ENCODE data around the gene MAP2K1.
"Not testable (repeated sequence)": the region's sequence is repeated elsewhere in the genome, so short reads cannot be mapped to it uniquely, and the experiment has no call there.

The MAP2K1 gene

DNA sequence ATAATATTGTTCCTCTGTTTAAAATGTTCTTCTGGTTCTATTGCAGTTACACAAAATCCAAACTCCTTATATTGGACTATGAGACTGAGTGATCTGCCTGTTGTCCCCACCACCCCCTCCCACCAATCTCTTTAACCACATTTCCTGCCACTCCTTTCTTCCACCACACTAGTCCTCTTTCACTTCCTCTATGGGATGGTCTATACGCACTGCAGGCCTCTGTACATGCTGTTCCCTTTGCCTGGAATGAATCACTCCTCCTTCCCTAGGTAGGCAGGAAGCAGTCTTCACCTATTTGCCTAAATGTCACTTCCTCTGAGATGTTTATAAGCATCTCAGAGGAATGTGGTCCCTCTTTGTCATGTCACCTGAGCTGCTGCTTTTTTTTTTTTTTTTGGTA is 4.0 kb downstream of the MAP2K1 start:
- TF ChIP-seq, protein P1, sequence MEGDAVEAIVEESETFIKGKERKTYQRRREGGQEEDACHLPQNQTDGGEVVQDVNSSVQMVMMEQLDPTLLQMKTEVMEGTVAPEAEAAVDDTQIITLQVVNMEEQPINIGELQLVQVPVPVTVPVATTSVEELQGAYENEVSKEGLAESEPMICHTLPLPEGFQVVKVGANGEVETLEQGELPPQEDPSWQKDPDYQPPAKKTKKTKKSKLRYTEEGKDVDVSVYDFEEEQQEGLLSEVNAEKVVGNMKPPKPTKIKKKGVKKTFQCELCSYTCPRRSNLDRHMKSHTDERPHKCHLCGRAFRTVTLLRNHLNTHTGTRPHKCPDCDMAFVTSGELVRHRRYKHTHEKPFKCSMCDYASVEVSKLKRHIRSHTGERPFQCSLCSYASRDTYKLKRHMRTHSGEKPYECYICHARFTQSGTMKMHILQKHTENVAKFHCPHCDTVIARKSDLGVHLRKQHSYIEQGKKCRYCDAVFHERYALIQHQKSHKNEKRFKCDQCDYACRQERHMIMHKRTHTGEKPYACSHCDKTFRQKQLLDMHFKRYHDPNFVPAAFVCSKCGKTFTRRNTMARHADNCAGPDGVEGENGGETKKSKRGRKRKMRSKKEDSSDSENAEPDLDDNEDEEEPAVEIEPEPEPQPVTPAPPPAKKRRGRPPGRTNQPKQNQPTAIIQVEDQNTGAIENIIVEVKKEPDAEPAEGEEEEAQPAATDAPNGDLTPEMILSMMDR (IDR thresholded peaks at IDR 0.05; ENCODE audit: low read depth, low read length): no peak
- DNase-seq: no peak
- H3K4me3 ChIP-seq (ENCODE audit: low read depth, low read length): no peak overlapping the region
- no peaks in the 10 kb centered on the region; the same call in none of the 2 replicates for H3K36me3 ChIP-seq
- H3K27me3 ChIP-seq (ENCODE audit: insufficient read depth, low read depth, severe bottlenecking): no peaks in the 10 kb centered on the region
- no peak overlapping the region for H3K27ac ChIP-seq
- H3K9me3 ChIP-seq (ENCODE audit: severe bottlenecking): no peaks in the 10 kb centered on the region

DNA sequence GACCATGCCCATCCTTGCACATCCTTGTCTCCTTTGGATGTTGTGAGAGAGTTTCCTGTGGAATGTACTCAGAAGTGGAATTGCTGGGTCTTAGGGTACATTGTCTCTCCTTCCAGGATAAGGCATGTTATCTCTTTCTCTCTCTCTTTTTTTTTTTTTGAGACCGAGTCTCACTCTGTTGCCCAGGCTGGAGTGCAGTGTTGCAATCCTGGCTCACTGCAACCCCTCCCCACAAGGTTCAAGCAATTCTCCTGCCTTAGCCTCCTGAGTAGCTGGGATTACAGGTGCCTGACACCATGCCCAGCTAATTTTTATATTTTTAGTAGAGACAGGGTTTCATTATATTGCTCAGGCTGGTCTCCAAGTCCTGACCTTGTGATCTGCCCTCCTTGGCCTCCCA is 6.3 kb downstream of the MAP2K1 start:
- H3K4me3 ChIP-seq (ENCODE audit: low read depth, low read length); H3K27ac ChIP-seq; H3K36me3 ChIP-seq; H3K27me3 ChIP-seq (ENCODE audit: insufficient read depth, low read depth, severe bottlenecking); DNase-seq; H3K9me3 ChIP-seq (ENCODE audit: severe bottlenecking): not testable (repeated sequence)

DNA sequence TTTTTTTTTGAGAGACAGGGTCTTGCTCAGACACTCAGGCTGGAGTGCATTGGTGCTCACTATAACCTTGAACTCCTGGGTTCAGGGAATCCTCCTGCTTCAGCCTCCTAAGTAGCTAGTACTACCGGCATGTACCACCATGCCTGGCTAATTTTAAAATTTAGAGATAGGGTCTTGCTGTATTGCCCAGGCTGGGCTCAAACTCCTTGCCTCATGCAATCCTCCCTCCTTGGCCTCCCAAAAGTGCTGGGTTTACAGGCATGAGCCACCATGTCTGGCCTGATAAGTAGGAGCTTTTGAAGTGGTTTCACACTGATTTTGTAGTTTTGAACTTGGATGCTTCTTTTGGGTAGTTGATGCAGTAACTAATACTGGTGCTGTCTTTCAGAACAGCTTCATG is 7.8 kb downstream of the MAP2K1 start:
- no peak overlapping the region for H3K27ac ChIP-seq
- no peak for DNase-seq
- no peaks in the 10 kb centered on the region for H3K27me3 ChIP-seq (ENCODE audit: insufficient read depth, low read depth, severe bottlenecking)
- no peak overlapping the region for H3K4me3 ChIP-seq (ENCODE audit: low read depth, low read length)
- TF ChIP-seq, protein P1 (IDR thresholded peaks at IDR 0.05; ENCODE audit: low read depth, low read length): no peak
- H3K9me3 ChIP-seq (ENCODE audit: severe bottlenecking): no peaks in the 10 kb centered on the region
- H3K36me3 ChIP-seq: no peaks in the 10 kb centered on the region; the same call in 1 of the 2 replicates

DNA sequence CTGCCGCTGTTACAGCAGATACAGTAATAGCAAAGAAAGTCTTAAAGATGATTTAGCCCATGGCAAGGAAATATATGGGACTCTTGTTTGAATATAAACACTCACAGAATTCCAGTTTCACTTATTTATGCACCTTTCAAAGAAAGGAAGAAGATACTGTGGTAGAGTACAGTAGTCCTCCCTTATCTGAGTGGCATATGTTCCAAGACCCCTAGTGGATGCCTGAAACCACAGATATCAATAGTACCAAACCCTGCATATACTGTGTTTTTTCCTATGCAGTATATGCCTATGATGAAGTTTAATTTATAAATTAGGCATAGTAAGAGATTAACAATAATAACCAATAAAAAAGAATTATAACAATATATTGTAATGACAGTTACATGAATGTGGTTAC is 8.2 kb downstream of the MAP2K1 start:
- Histone ChIP-seq H3K27me3 (ENCODE audit: insufficient read depth, low read depth, severe bottlenecking) (no peaks in the 10 kb centered on the region), H3K4me3 (ENCODE audit: low read depth, low read length) (no peak overlapping the region), H3K36me3 (no peaks in the 10 kb centered on the region; the same call in 1 of the 2 replicates), H3K27ac (no peak overlapping the region), H3K9me3 (ENCODE audit: severe bottlenecking) (no peaks in the 10 kb centered on the region)
- DNase-seq: no peak
- TF ChIP-seq, protein P1 (IDR thresholded peaks at IDR 0.05; ENCODE audit: low read depth, low read length): no peak

DNA sequence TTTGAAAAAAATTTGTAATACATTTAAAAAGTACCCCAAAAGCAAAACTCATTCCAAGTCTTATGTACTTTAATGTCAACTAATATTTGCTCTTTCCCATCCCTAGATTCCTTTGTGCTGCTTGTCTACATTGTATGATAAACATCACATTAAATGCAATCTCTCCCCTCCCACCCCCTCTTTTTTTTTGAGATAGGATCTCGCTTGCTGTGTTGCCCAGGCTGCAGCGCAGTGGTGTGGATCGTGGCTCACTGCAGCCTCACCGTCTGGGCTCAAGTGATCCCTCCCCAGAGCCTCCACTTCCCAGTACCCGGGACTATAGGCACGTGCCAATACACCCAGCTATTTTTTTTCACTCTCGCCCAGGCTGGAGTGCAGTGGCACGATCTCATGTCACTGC is 12.6 kb downstream of the MAP2K1 start:
- Histone ChIP-seq H3K36me3 (no peaks in the 10 kb centered on the region), H3K27me3 (ENCODE audit: insufficient read depth, low read depth, severe bottlenecking) (no peaks in the 10 kb centered on the region)
- DNase-seq: no peak

DNA sequence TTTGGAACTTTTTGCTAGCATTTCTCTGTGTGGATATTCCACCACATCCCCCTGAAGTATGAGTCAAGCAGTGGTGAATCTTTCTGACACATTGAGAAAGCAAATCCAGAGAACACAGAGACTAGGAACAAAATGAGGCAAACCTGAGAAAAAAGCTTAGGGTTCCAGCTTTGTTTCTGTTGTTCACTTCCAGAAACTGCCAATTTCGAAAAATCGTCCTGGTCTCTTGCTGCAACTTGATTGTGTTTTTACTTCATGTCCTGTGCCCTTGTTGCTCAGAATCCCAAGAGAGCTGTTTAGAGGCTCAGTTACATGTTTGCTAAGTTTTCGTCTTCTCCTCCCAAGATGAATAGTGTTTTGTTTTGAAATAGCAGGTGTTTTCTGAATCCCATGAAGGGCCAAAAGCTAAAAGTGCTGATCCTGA is 13.7 kb downstream of the MAP2K1 start:
- H3K9me3 ChIP-seq (ENCODE audit: severe bottlenecking): no peaks in the 10 kb centered on the region
- H3K27me3 ChIP-seq (ENCODE audit: insufficient read depth, low read depth, severe bottlenecking): no peaks in the 10 kb centered on the region
- DNase-seq: no peak
- no peaks in the 10 kb centered on the region for H3K36me3 ChIP-seq
- no peak overlapping the region for H3K27ac ChIP-seq
- TF ChIP-seq, protein P1 (IDR thresholded peaks at IDR 0.05; ENCODE audit: low read depth, low read length): no peak
- no peak overlapping the region for H3K4me3 ChIP-seq (ENCODE audit: low read depth, low read length)

More for the DNA sequence above, 12.6 kb downstream of the MAP2K1 start:
- Histone ChIP-seq H3K9me3 (ENCODE audit: severe bottlenecking) (no peaks in the 10 kb centered on the region), H3K4me3 (ENCODE audit: low read depth, low read length) (no peak overlapping the region), H3K27ac (no peak overlapping the region)
- TF ChIP-seq, protein P1 (IDR thresholded peaks at IDR 0.05; ENCODE audit: low read depth, low read length): no peak
